Measurements from ENCODE around the gene COL11A2. TPM values are rescaled to one million over a fixed set of nuclear protein-coding genes. Genes with fewer than 3 reads are reported as not detected.

The COL11A2 gene
- total RNA-seq, 1 donor from 2014 or later = 5.7 TPM

DNA sequence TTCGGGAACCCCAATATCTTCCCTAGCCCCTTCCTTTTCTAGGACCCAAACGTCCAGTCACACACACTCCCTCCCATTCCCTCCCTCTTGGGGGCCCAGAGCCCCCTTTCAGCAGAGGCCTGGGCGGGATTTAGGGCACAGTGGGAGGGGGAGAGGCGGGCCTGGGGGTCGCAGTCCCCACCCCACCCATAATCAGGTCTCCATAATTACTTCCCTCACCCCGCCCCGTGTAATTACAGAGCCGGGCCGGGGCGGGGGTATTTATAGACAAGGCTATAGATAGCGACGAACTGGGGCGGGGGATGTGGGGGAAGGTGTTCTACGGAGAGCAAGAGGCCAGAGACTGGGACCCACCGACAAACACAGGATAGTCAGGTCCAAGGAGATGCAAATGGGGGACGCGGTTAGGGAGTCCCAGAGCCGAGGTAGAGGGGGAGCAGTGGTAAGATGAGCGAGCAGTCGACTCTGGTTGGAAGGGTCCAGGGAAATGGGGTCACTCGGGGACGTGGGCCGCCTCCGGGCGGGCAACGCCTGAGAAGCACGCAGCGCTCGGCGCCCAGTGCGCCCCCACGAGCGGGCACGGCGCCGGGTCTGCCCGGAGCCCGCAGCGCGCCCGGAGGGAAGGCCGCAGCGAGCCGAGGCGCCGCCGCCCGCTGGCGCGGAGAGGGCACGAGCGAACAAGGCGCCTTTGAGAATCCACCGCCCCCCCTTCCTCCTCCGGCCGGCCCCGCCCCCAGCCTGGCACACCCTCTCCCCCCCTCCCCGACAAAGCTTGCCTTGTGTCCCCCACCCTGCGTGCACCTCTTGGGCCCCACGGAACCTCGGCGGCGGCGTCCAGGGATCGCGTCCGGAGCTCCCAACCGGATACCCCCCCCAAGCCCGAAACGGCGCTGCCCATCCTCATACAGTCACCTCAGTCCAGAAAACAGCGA lies 670 bp upstream of the COL11A2 start:
- peak; percentile 65 for DNase-seq

DNA sequence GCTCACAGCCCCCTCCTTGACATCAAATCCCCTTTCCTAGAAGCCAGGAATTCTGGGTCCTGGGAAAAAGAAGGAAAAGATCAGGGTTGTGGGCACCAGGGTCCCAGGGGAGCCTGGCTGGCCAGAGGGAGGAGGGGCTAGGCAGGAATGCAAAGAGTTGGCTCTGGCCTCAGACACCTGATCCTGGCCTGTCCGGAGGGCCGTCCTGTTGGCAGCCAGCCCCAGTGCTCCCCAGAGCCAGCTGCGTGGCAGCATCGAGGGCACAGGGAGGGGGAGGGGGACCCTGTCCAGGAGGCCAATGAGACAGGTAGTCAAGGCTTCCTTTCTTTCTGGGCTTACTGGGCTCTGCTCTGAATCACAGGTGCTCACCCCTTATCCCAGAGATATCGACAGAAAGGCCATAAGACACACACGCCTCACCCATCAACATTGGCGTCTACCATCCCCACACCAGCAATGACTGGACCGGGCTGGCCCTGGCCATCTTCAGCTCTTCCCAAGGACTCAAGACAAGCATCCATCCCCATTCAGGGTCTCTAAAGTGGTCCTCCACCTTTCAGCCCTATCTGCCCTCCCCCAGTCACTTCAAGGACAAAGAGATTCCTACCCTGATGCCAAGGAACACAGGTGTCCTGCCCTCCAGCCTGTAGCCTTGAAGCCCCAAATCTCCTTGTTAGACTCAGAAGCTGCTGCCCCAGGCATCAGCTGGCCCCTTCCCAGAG lies 723 bp downstream of the COL11A2 start:
- peak; percentile 63 for DNase-seq

DNA sequence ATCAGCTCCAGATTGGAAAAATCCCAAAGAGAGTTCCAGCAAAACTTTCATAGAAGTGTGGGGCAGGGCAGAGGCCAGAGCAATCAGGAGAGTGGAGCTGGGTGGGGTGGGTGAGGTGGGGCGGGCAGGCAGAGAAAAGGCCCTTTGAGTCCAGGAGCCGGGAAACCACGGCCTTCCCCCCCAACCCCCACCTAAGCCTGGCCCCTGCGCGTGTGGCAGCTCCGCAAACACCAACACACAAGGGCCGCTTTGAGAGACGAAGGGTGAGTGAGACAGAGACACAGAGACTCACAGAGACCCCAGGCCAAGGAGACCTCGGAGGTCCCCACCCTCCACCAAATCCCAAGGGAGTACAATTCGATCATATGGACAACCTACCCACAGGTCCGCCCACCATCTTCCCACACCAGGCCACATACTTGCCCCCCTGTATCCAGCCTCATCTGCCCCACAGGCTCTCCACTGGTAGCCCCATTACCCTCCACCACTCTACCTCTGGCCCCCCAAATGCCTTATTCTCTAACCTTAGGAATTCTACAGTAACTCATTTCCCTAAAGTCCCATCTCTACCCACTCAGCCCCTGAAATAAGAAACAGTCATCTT lies 1.7 kb downstream of the COL11A2 start:
- no peak for DNase-seq

DNA sequence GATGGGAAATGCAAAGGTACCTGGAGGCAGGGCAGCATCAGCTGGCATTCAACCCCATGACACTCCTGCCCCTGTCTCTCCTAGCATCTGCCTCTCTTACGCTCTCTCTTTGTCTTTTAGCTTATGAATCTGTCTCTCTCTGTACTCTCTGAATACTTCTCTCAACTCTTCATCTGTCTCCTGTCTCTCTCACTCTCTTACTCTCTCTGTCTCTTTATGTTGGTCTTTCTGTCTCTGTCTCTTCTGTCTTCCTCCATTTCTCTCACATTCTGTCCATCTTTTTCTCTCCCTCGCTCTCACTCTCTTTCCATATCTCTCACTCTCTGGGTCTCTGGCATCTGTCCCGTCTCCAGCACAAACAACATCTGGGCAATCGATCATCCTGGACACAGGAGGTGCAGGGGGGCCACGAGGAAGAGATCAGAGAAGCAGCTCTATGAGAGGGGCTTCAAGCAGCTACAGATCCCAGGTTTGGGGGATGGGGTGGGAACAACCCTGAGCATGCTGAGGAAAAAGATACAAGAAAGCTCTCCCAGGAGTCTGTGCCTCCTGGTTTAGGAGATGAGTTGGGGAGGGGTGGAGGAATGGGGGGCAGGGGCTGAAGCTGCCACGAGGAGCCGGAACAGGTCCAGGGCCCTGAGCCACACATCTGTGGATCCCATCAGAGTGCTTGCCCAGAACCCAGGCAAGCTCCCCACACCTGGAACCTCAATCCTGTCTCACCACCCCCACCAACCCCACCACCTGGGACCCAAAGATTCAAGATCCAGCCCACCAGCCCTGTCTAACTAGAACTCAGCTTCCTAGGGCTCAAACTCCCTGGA lies 2.4 kb downstream of the COL11A2 start:
- DNase-seq = no peak

DNA sequence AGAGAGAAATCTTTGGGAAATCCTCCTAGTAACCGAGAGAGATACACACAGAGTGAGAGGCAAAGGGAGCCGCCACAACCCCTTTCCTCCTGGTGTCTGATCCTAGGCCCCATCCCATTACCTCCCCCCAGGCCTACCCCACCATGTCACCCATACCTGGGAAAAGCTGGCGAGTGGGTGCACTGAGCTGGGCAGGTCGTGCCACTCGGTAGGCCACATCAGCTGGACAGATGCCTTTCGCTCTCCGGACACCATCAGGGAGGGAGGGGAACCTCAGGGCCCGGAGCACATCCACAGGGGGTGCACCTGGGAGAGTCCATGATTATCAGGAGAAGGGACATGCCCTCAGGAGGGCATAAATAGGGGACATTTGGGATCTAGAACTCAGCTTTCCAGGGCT lies 3.1 kb downstream of the COL11A2 start:
- DNase-seq = no peak

DNA sequence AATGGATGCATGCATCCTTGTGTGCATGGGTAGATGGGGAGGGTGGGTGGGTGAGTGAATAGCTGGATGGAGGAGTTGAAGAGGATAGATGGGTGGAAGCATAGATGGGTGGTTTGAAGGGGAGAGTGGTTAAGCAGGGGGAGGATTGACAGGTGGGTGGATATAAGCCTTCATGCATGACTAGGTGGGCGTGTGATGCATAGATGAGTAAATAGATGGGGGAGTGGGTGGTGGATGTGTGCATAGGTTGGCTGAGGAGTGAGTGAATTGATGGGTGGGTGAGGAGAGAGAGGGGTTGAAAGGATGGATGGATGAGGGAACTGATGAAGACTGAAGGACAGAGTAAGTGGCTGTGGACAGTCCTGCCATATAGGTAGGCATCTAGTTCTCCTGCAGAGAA lies 4.5 kb downstream of the COL11A2 start:
- DNase-seq = no peak

DNA sequence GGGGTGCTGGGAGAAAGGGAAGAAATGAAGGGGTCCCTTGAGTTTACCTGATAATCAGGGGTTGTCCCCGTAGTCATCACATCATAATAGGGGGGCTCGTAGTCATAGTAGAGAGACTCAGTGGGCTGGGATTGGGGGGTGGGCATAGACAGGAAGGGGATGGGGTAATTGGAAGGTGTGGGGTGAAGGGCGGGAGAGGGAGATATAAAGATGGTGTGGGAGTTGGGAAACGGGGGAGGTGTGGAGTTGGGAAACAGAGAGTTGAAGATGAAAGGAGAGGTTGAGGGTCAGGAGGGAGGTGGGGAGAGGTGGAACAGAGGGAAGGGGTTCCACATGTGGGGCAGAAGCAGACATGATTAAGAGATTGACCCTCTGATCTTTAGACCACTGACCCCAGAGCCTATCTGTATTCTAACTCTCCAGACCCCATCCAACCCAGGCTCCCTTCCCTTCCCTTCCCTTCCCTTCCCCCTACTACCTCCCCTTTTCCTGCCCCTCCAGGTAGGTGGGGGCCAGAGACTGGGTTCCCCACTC lies 6.5 kb downstream of the COL11A2 start:
- no peak for DNase-seq

DNA sequence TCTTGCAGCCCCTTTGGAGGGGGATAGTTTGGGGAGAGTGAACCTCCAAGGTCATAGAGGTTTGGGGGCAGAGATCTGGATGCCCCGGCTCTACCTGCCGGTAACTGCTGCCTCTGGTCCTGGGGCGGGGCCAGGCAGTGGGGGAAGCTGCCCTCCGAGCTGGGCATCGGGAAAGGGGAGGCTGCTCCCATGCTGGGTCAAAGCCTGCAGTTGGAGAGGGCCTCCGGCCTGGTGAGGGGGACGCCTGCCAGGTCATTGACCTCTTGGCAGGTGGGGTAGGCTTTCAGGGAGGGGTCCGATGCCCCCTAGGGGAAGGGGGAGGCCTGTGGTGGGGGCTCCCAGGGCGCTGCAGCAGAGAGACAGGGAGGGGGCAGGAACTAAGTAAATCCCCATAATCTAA lies 7.1 kb downstream of the COL11A2 start:
- no peak for DNase-seq

DNA sequence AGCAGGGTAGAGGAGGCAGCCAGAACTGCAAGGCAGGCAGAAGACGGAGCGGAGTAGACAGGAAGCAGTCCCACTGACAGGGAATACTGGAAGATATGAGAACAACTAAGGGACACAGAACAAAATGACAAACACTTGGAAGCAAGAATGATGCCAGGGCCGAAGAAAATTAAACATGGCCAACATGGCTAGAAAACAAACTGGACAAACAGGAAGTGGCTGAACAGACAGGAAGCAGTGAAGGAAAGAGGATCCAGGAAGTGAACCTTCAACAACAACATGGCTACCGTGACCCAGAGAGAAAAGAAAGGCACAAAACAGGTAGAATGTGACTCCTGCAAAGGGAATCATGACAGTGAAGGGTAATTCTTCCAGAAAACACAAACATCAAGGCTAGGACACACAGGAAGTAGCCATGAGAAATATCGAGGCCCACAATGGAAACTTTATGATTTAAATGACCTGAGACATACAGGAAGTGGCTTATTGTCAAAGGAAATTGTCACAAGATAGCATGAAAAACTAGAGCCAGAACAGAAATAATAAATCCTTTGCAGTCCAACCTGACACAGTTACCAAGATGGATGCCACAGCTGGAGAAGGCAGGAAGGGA lies 9.1 kb downstream of the COL11A2 start:
- DNase-seq = no peak

DNA sequence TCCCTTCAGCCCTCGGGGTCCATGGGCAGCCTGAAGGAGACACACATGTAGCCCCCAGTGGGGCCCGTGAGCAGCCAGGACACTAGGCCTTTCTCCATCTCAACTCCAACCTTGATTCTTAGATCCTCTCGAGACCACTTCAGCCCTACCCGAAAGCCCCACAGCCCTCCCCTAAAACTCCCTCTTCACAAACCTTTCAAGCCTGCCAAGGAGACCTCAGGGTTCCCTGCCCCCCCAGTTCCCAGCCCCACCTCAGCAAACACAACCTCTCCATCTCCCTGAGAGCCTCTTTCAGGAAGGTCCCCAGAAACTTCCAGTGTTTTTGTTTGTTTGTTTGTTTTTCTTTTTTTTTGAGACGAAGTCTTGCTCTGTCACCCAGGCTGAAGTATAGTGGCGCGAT lies 11.1 kb downstream of the COL11A2 start:
- no peak for DNase-seq

DNA sequence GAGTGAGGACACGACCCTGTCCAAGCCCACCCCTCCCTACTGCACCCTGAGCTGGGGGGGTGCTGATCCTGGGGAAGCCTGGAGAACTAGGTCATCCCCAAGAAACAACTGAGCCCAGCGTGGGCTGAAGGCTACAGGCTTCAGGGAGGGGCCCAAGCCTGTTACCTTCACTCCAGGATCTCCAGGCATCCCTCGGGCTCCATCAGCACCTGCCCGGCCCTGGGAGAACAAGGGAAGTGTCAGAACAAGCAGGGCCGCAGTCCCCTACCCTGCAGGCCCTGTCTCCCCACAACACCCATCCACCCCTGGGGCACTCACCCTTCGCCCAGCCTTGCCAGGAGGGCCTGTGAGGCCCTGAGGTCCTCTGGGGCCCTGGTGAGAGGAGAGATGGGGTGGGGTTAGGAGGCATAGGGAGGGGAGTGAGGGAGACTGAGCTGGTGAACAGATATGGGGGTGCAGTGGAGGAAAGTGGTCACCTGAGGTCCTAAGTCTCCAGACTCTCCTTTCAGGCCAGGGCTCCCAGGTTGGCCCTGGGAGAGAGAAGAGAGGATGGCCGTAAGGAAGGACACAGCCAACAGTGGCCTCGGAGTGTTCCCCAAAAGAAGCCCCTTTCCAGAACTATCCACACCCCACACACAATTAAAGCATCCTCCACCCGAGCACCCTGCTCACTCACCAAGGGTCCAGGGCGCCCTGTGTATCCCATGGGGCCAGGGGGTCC lies 13.4 kb downstream of the COL11A2 start:
- DNase-seq = no peak

DNA sequence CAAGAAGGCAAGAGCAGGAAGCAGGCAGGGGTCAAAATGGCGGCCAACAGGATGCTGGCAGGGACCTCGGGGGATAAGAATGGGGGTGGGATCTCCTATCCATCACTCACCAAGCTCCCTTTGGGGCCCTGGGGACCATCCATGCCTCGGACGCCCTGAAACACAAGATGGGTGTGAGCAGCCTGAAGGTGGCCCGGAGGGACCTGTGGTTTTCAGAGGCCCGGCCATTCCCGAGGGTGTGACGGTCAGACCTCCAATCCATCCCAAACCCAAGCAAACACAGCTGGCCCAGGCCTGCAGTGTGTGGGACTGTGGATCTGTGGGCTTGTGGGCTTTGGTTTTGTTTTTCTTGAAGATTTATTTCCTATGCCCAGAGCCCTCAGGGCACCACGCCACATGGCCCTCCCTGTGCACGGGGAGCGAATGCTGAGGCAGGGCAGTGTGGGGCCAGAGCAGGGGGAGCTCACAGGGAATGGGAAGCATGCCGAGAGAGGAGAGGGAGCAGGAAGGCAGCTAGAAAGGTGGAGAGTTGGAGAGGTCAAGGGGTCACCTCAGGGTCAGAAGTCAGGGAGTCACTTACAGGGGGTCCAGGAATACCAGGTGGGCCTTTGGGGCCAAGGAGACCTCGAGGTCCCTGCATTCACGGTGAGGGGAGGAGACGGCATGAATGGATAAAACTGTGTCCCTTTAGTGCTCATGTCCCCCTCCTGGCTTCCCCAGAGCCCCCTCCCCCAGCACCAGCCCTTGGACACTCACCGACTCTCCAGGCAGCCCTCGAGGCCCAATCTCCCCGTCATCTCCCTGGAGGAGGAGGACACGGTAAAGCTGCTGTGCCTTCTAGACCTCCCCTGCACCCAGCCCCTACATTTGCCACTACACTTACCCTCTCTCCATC lies 14.5 kb downstream of the COL11A2 start:
- peak; percentile 51 for DNase-seq

DNA sequence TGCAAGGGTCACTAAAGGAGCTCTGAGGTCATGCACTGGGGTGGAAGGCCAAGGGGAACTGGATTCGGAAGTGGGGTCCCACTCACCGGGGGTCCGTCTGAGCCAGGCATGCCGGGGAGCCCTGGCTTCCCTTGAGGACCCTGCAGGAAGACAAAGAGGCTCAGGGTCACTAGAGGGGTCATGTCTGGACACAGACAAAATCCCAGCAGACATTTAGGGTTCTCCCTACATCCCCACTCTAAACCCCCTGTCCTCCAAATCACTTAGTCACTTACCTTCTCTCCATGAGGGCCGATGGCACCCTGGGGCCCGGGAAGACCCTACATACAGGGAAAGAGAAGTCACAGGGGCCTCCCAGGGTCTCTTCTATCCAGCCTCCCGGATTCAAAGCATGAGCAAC lies 15.4 kb downstream of the COL11A2 start:
- no peak for DNase-seq

DNA sequence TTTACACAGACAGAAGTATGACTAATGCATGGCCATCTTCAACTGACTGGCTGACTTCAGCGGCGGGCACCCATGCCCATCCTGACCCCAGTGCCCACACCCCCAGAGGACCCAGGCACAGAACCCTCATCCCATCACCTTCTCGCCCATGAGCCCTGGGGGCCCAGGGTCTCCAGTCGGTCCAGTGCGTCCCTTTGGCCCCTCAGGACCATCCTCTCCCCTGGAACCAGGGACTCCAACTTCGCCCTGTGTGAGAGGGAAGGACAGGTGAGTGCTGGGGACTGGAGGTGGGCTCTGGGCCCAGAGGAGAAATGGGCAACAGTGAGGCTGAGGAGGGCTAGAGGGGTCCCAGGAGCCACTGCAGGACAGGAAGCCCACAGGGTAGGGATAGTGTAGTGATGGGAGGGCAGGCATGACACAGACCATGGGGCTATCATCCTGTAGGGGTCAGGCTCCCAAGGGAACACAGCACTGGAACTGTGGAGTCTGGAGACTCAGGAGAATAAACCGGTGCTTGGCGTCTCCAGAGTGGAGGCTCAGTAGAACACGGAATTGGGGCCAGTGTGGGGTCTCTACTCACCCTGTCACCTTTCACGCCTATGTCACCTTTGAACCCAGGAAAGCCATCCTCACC lies 16.7 kb downstream of the COL11A2 start:
- no peak for DNase-seq

DNA sequence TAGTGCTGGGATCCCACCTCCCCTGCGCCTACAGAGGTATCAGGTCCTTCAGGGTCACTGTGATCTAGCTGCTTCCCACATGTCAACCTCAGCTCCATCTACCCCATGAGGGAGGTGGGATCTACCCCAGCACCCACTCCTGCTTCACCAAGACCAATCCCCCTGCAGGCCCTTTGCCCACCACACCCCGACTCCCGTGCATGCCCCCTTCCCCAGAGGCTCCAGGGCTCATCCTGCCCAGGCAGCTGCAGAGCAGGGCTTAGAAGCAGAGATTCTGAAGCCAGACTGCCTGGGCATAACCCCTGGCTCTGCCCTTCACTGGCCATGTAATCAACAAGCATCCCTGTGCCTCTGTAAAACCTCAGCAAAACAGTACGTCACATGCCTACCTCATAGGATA lies 17.5 kb downstream of the COL11A2 start:
- DNase-seq = no peak

DNA sequence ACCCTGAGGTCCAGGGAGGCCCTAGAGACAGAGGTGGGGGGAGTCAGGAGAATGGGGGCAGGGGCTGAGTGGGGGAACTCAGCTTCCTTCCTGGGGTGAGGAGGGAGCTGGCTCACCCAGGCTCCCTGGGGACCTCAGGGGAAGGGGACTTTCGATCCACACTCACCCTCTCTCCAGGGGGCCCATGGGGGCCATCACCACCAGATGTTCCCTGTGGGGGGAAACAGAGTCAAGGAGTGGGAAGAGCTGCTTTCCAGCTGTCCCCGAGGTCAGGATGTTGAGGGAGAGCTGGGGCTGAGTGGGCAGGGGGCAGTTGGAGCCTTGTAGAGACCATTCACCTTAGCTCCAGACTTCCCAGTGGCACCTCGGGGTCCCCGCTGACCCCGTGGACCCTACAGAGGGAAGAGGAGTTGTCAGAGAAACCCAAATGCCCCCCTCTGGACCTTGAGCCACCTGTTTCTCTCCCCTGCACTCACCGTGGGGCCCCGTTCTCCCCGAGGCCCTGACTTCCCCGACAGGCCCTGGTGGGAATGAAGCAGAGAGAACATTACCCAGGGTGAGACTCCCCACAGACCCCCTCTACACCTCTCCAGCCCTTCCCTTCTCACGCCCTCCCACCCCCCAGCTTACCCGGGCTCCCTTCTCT lies 18.6 kb downstream of the COL11A2 start:
- no peak for DNase-seq

DNA sequence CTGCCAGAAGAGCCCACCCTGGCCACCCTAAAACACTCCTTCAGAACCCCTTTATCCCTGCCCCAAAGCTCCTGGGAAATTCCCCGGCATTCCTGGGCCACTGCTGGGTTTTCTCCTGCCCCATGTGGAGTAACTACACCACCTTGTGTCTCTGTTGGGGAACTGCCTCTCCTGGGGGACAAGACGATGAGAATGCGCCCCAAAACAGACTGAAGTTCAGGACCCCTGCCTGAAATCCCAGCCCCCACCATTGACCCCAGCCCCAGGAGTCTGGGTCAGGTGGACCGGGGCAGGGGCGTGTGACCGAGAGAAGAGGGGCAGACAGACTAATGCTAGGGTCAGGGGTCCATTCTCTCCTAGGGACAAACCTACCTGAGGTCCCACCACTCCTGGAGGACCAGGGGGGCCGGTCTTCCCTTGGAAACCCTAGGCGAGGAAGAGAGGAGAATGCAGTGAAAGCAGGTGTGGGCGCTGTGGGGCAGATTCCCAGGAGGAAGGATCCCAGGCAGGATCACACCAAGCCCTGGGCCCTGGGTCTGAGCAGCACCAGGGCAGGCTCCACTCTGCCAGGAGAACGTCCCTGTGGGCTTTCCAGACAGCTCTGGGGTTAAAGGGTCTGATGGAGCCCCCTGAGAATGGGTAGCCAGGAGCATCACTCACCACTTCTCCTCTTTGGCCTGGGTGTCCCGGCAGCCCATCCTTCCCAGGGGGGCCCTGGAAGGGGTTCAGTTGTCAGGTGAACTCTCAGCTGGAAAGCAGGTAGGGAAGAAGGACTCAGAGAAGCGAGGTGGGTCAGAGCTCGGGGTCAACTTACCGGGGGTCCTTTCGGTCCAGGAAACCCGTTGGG lies 19.4 kb downstream of the COL11A2 start:
- no peak for DNase-seq

Measured in tongue (tissue), 2 donors.